Stimulated activated naive B cell treated with anti-CD40 and anti-IgM and Interleukin-4, amounts not matched to agents 10 μg/mL and 1 μg/mL and 100 μg/mL, for 72 hours (primary cell): ENCODE measurements around the gene KCNK7.

Experiments
- ATAC-seq, 2 donors: fragments of 150-1000 bp; cut with Tn5 transposase; replicated peaks; 2 replicates each; pipeline ENCODE4 v1.10.0; 2021; ENCODE audit warnings: moderate library complexity in 1 of 2
- DNase-seq: peaks from one replicate; pipeline ENCODE4 v3.0.0; 2021
- H3K27ac Mint-ChIP-seq: one replicate; pipeline ENCODE4 v1.8.0; 2022; ENCODE audit warnings: mild to moderate bottlenecking, mixed read lengths
- H3K27me3 Mint-ChIP-seq, 2 donors: one replicate each; pipeline ENCODE4 v1.8.0; 2022; ENCODE audit warnings: mixed read lengths in 2 of 2
- H3K36me3 Mint-ChIP-seq, 2 donors: one replicate each; pipeline ENCODE4 v1.8.0; 2022; ENCODE audit warnings: mixed read lengths in 2 of 2, mild to moderate bottlenecking in 1 of 2
- H3K4me1 Mint-ChIP-seq, 2 donors: one replicate each; pipeline ENCODE4 v1.8.0; 2022; ENCODE audit warnings: mixed read lengths in 2 of 2, mild to moderate bottlenecking in 1 of 2
- H3K4me3 Mint-ChIP-seq, 2 donors: one replicate each; pipeline ENCODE4 v1.8.0; 2022; ENCODE audit warnings: mild to moderate bottlenecking in 2 of 2, mixed read lengths in 2 of 2, moderate library complexity in 1 of 2
- H3K9me3 Mint-ChIP-seq, 2 donors: one replicate each; pipeline ENCODE4 v1.8.0; 2022; ENCODE audit warnings: mixed read lengths in 2 of 2, mild to moderate bottlenecking in 1 of 2

Gene KCNK7

GRCh38 chr11:65611028-65611757 lies 15.6 kb upstream of the KCNK7 start:
- Mint-ChIP-seq H3K27ac (peak overlapping the region; percentile 94), H3K4me3 (peak overlapping the region; percentile 80 to 90), H3K36me3 (peaks cover 35 to 59% of the 10 kb centered on the region in 2 donors), H3K27me3 (no peaks in the 10 kb centered on the region), H3K9me3 (no peaks in the 10 kb centered on the region), H3K4me1 (peaks cover 39 to 49% of the 10 kb centered on the region in 2 donors)
- DNase-seq (no peak), ATAC-seq (no peak)

- Mint-ChIP-seq H3K4me3 (peak overlapping the region in 1 of 2 donors; percentile 80), H3K36me3 (peaks cover 38 to 63% of the 10 kb centered on the region in 2 donors), H3K27me3 (no peaks in the 10 kb centered on the region), H3K9me3 (no peaks in the 10 kb centered on the region), H3K27ac (peak overlapping the region; percentile 94), H3K4me1 (peaks cover 41 to 48% of the 10 kb centered on the region in 2 donors)
- ATAC-seq = no peak
- no peak for DNase-seq
Measured at GRCh38 chr11:65610404-65610803, 14.8 kb upstream of the KCNK7 start.

DNA sequence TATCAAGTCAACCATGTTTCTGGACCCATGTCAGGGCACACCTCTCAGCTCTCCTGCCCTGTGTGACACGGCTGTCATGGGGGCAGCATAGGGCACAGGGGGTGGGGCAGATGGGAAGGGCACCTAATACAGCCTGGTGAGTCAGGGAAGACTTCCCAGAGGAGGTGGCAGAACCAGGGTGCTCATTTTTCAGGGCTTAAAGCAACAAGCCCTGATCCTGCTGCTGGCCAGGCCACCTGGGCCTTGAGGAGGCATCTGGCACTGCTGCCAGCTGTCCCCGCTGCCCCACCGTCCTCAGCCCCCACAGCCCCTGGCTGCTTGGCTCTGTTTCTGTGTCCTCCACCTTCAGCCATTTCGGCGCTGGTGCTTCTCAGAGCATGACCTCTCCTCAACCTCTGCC lies 14.1 kb upstream of the KCNK7 start:
- peaks cover 41 to 71% of the 10 kb centered on the region in 2 donors for H3K36me3 Mint-ChIP-seq

DNA sequence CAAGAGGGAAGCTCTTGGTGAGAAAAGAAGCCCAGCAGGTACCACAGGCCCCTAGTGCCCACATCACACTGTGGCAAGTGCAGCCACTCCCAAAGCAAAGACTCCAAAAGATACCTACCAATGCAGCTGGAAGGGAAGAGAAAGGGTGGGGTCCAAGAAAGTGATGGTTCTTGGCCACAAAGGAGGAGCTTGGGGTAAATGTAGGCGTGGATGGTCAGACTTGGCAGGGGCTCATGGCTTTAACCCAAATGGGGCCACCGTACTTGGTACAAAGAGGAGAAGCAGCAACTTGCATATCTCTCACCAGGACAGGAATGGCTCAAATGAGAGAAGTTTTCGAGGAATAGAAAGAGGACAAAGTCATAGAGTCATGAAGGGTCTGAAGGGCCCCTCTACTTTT lies 13.6 kb upstream of the KCNK7 start:
- H3K36me3 Mint-ChIP-seq = peaks cover 42 to 73% of the 10 kb centered on the region in 2 donors
- DNase-seq (no peak), ATAC-seq (no peak)
- no peaks in the 10 kb centered on the region for H3K27me3 Mint-ChIP-seq
- H3K9me3 Mint-ChIP-seq = no peaks in the 10 kb centered on the region
- peaks cover 41 to 48% of the 10 kb centered on the region in 2 donors for H3K4me1 Mint-ChIP-seq
- H3K4me3 Mint-ChIP-seq = no peak overlapping the region
- peak overlapping the region; percentile 9 for H3K27ac Mint-ChIP-seq

More for the DNA sequence above, 14.1 kb upstream of the KCNK7 start:
- H3K9me3 Mint-ChIP-seq = no peaks in the 10 kb centered on the region
- ATAC-seq = no peak
- no peak for DNase-seq
- no peak overlapping the region for H3K4me3 Mint-ChIP-seq
- peaks cover 41 to 48% of the 10 kb centered on the region in 2 donors for H3K4me1 Mint-ChIP-seq
- no peaks in the 10 kb centered on the region for H3K27me3 Mint-ChIP-seq
- peak overlapping the region; percentile 94 for H3K27ac Mint-ChIP-seq

GRCh38 chr11:65607614-65608426 lies 12.2 kb upstream of the KCNK7 start:
- ATAC-seq (no peak), DNase-seq (no peak)
- Mint-ChIP-seq H3K9me3 (no peaks in the 10 kb centered on the region), H3K4me3 (no peak overlapping the region), H3K27me3 (no peaks in the 10 kb centered on the region), H3K27ac (peak overlapping the region; percentile 20), H3K4me1 (peaks cover 43 to 52% of the 10 kb centered on the region in 2 donors), H3K36me3 (peaks cover 53 to 72% of the 10 kb centered on the region in 2 donors)

GRCh38 chr11:65606876-65607613 lies 11.4 kb upstream of the KCNK7 start:
- no peak overlapping the region for H3K27ac Mint-ChIP-seq
- no peak overlapping the region for H3K4me3 Mint-ChIP-seq
- no peaks in the 10 kb centered on the region for H3K27me3 Mint-ChIP-seq
- peaks cover 36 to 48% of the 10 kb centered on the region in 2 donors for H3K4me1 Mint-ChIP-seq
- peak in 1 of 2 donors; percentile 46 for ATAC-seq
- H3K36me3 Mint-ChIP-seq = peaks cover 53 to 72% of the 10 kb centered on the region in 2 donors
- H3K9me3 Mint-ChIP-seq = no peaks in the 10 kb centered on the region
- DNase-seq = no peak

DNA sequence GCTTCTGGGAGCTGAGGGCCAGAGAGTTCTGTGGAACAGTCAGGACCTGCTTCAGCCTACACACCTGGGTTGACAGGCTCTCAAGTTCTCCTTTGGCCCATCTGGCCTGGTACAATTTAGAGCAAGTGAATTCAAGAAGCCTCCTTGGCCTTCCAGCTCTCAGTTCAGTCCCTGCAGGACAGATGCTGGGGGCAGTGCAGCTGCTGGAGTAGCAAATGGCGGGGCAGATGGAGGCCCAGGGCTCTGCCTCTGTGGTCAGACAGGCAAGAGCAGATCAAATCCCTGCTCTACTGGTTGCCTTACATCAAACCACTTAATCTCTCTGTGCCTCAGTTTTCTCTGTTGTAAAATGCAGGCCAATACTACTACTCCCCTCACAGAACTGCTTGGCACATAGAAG lies 8.7 kb upstream of the KCNK7 start:
- no peaks in the 10 kb centered on the region for H3K9me3 Mint-ChIP-seq
- no peak for ATAC-seq
- H3K36me3 Mint-ChIP-seq = peaks cover 40 to 52% of the 10 kb centered on the region in 2 donors
- no peak overlapping the region for H3K4me3 Mint-ChIP-seq
- DNase-seq = no peak
- H3K4me1 Mint-ChIP-seq = peaks cover 15 to 26% of the 10 kb centered on the region in 2 donors
- H3K27ac Mint-ChIP-seq = peak overlapping the region; percentile 42
- H3K27me3 Mint-ChIP-seq = no peaks in the 10 kb centered on the region

DNA sequence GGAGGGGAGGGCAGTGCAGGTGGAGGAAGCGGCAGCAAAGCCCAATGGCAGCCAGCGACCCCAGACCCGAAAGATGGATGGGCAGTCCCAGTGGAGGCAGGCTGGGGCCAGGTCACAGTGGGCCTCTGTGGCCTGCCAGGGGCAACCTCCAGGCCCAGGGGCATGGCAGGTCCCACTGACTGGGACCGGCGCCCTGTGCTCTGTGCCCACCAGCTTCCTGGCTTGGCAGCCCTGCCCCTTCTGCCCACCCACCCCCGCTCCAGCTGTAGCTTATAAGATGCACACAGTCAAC lies 4.3 kb upstream of the KCNK7 start:
- Mint-ChIP-seq H3K4me3 (no peak overlapping the region), H3K4me1 (peaks cover 14 to 35% of the 10 kb centered on the region in 2 donors), H3K36me3 (peaks cover 39 to 50% of the 10 kb centered on the region in 2 donors), H3K27ac (no peak overlapping the region), H3K27me3 (no peaks in the 10 kb centered on the region), H3K9me3 (no peaks in the 10 kb centered on the region)
- DNase-seq (no peak), ATAC-seq (no peak)

DNA sequence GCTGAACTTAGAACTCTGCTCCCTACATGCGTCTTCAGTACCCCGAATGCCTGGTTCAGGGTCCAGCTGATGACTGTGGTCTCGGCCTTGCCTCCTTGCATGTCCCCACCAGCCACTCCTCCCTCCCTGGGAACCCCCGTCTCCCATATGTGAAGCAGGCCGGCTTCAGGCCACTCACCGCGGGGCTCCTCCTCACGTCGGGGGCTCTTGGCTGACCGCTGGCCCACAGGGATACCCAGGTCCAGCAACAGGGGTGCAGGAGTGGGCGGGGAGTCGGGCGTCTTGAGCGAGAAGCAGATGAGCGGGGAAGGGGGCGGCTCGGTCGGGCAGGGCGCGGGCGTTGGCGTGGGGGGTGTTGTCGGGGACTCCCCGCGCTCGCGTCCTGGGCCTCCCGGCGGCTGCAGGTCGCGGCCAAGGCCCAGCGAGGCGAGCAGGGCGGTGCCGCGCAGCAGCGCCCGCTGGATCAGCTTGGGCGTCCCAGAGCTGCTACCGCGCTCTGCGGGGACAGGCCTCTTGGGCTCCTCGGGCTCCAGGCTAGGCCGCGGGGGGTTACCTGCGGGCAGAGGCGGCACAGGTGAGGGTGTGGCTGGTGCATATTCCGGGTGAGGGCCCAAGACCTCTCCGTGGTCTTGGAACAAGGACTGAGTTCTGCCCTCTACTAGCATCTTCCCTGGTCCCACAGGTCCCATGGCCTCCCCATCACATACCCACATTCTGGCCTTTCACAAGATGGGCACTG lies 3.8 kb upstream of the KCNK7 start:
- Mint-ChIP-seq H3K27ac (peak overlapping the region; percentile 39), H3K36me3 (peaks cover 37 to 46% of the 10 kb centered on the region in 2 donors), H3K4me1 (peaks cover 14 to 36% of the 10 kb centered on the region in 2 donors), H3K9me3 (no peaks in the 10 kb centered on the region), H3K27me3 (no peaks in the 10 kb centered on the region), H3K4me3 (no peak overlapping the region)
- ATAC-seq = no peak
- no peak for DNase-seq

- Mint-ChIP-seq H3K27me3 (no peaks in the 10 kb centered on the region), H3K4me3 (no peak overlapping the region), H3K27ac (peak overlapping the region; percentile 25), H3K36me3 (peaks cover 38 to 49% of the 10 kb centered on the region in 2 donors), H3K4me1 (peaks cover 12 to 38% of the 10 kb centered on the region in 2 donors), H3K9me3 (no peaks in the 10 kb centered on the region)
- no peak for ATAC-seq
- no peak for DNase-seq
Measured at GRCh38 chr11:65598258-65598699, 2.7 kb upstream of the KCNK7 start.

- no peak for ATAC-seq
- peaks cover 33 to 47% of the 10 kb centered on the region in 2 donors for H3K36me3 Mint-ChIP-seq
- no peaks in the 10 kb centered on the region for H3K27me3 Mint-ChIP-seq
- H3K27ac Mint-ChIP-seq = no peak overlapping the region
- DNase-seq = no peak
- H3K9me3 Mint-ChIP-seq = no peaks in the 10 kb centered on the region
- peak overlapping the region in 1 of 2 donors; percentile 37 for H3K4me3 Mint-ChIP-seq
- H3K4me1 Mint-ChIP-seq = peaks cover 9 to 35% of the 10 kb centered on the region in 2 donors
Measured at GRCh38 chr11:65596520-65596919, 920 bp upstream of the KCNK7 start.

DNA sequence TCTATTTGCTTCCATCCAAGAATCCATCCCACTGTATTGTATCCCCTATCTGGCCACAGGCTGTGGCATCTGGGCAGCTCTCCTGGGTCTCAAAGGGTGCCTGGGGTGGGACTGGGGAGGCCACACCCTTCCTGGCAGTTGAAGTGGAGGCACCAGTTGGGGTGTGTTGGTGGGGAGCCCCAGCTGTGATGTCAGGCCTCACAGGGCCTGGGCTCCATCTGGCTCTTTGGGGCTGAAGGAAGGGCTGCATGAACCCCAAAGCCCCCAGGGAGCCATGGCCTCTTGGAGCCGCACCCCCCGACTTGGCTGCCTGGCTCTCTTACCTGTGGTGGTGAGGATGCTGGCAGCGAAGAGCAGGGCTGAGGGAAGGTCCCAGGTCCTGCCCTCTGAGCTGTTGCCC lies 469 bp downstream of the KCNK7 start:
- peaks cover 39 to 56% of the 10 kb centered on the region in 2 donors for H3K36me3 Mint-ChIP-seq
- peak in 1 of 2 donors; percentile 14 for ATAC-seq
- H3K4me1 Mint-ChIP-seq = peaks cover 14 to 35% of the 10 kb centered on the region in 2 donors
- H3K4me3 Mint-ChIP-seq = no peak overlapping the region
- H3K27ac Mint-ChIP-seq = peak overlapping the region; percentile 31
- no peaks in the 10 kb centered on the region for H3K9me3 Mint-ChIP-seq
- no peaks in the 10 kb centered on the region for H3K27me3 Mint-ChIP-seq
- DNase-seq = no peak

DNA sequence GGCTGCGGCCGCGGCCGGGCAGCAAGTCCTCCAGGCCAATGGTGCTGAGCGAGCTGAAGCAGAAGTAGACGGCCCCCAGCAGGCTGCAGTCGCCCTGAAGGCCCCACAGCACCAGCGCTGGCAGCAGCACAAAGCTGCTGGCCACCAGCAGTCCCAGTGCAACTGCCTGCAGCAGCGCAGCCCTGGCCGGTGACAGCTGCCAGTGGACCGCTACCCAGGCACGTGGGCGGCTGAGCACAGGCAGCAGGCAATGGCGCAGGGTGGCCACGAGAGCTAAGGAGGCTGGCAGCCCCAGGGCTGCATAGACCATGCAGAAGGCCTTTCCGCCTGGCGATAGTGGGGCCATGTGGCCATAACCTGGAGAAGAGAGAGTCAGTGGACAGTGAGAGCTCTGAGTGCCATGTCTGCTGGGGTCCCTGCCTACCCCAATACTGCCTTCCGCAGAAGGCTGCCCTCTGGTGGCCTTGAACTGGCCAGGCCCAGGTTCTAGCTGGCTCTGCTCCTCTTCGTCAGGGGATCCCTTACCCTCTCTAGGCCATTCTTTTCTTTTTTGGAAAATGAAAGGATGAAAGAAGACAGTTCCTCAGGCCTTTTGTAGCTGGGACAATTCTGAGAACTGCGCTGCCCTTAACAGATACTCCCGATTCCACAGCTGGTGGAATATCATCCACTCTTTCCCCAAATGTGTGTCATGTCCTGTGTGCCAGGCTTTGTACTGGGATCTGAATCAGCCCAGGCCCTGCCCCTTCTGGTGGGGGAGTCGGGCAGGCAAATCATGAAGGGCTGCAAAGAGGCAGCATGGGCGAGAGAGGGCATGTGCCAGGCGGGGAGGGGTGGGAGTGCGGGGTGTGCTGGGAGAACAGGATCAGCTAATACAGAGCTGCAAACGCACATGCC lies 1.8 kb downstream of the KCNK7 start:
- H3K27ac Mint-ChIP-seq = peak overlapping the region; percentile 51
- no peaks in the 10 kb centered on the region for H3K9me3 Mint-ChIP-seq
- DNase-seq (no peak), ATAC-seq (peak; percentile 28 to 61)
- H3K4me1 Mint-ChIP-seq = peaks cover 23 to 48% of the 10 kb centered on the region in 2 donors
- H3K27me3 Mint-ChIP-seq = no peaks in the 10 kb centered on the region
- peaks cover 42 to 61% of the 10 kb centered on the region in 2 donors for H3K36me3 Mint-ChIP-seq
- H3K4me3 Mint-ChIP-seq = no peak overlapping the region
